ENCODE measurements around the gene PLEKHA6.

PLEKHA6 gene

DNA sequence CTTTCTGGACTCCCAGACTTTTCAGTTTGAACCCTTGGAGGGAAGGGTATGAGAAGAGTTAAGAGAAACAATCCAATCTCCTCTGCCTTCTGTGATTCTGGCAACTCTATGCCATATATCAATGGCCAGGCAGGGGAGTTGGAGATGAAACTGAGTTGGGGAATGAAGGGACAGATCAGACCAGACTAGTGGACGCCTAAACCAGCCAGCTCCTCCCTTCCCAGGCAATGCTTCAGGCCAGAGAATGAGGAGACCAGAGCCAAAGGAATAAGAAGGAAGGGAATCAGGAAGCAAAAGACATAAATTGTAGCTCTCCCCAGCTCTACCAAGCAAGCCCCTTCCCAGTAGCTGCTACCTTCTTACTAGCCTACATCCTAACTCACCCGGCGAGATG lies 22.7 kb downstream of the PLEKHA6 start:
- Histone ChIP-seq H3K27ac (peak overlapping the region in 1 of 2 donors; percentile 45), H3K4me3 (no peak overlapping the region)
- TF ChIP-seq CTCF (IDR thresholded peaks at IDR 0.05), result no peak
- DNase-seq (ENCODE audit: low spot score), result no peak

DNA sequence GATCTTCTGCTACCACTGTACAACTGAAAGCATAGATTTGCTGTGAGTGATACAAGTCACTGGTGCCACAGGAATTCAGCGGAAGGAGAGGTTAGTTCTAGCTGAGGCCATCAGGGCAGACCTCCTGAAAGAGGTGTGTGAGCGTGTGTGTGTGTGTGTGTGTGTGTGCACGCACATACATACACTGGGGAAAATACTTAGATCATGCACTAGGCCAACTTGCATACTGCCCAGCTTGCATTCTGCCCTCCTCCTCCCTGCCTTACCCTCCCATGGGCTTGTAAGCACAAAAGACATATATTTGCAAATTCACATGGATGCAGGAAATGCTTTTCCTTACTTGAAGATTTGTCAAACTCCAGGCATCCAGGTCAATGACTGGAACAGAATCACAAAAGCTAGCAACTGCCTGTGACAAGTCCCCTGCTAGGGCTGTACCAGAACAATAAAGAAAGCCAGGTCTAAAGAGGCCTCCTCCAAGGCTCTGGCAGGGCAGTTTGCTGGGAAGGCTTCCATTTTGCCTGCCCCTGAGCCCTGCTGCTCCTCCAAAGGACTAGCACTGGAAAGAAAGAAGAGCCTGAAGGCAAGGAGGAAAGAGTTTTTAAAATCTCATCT lies 23.2 kb downstream of the PLEKHA6 start:
- Histone ChIP-seq H3K27ac (no peak overlapping the region), H3K4me3 (no peak overlapping the region)
- no peak for TF ChIP-seq CTCF (IDR thresholded peaks at IDR 0.05)
- DNase-seq (ENCODE audit: low spot score), result no peak

DNA sequence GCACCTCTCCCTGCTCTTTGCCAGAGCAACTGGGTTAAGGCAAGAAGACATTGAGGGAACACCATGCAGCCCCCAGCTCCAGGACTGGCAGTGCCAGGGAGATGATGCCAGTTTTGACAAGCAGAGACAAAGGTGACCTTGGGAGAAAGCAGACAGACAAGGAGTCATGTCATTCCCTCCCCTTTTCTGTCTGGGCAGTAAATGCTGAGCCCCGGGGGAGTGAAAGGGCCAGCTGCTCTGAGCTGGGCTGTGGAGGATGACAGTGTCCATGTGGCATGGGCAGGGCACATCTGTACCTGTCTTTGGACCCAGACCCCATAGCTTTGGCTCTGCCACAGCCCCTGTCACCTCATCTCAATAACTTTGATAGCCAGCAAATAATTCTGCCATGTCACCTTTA lies 24.2 kb downstream of the PLEKHA6 start:
- Histone ChIP-seq H3K27ac (no peak overlapping the region), H3K4me3 (no peak overlapping the region)
- no peak for TF ChIP-seq CTCF (IDR thresholded peaks at IDR 0.05)
- no peak for DNase-seq (ENCODE audit: low spot score)

DNA sequence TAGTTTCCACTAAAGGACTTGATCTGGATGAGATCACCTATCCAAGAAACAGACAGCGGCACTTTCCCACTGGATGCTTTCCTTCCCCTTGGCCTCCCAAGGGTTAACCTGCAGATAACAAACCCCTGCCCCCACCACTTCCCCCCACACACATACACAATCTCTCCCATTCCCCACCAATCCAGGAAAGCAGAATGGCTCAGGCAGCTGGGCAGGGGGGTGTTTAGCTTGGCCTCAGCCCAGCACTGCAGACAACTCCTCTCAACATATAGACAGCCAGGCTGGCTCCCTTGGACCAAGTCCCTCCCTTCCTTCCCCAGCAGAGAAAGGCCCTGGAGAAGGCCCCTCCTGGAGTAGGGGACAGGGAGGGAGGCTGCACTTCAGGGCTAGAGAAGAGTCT lies 24.6 kb downstream of the PLEKHA6 start:
- H3K4me3 ChIP-seq, result no peak overlapping the region
- no peak overlapping the region for H3K27ac ChIP-seq
- no peak for TF ChIP-seq CTCF (IDR thresholded peaks at IDR 0.05)
- DNase-seq (ENCODE audit: low spot score), result no peak

- Histone ChIP-seq H3K27ac (no peak overlapping the region), H3K4me3 (no peak overlapping the region)
- no peak for DNase-seq (ENCODE audit: low spot score)
- TF ChIP-seq CTCF (IDR thresholded peaks at IDR 0.05), result no peak
Observed at GRCh38 chr1:204334455-204334854, 25.3 kb downstream of the PLEKHA6 start.

DNA sequence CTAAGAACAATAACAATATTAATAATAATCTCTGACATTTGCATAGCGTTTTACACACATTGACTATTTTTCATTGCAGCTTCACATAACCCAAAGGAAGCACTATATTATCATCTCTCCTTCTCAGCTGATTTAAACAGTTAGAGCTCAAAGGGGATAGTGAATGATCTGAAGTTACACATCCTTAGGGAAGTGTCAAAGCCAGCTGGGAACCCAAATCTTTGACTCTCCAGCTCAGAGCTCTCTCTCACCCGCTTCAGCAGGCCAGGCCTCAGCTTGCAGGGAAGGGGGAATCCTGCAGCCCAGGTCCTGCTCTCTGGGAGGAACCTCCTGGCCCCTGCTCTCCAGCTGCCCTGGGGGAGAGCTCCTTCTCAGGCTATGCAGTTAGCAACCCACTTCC lies 26.3 kb downstream of the PLEKHA6 start:
- no peak for DNase-seq (ENCODE audit: low spot score)
- H3K27ac ChIP-seq, result no peak overlapping the region
- no peak for TF ChIP-seq CTCF (IDR thresholded peaks at IDR 0.05)
- H3K4me3 ChIP-seq, result no peak overlapping the region

GRCh38 chr1:204331847-204332487 lies 27.8 kb downstream of the PLEKHA6 start:
- Histone ChIP-seq H3K27ac (peak overlapping the region in 1 of 2 donors; percentile 7), H3K4me3 (no peak overlapping the region)
- TF ChIP-seq CTCF (IDR thresholded peaks at IDR 0.05), result no peak
- DNase-seq (ENCODE audit: low spot score), result no peak
